Measurements from ENCODE around the gene OR2D3. TPM values are rescaled to one million over a fixed set of nuclear protein-coding genes. Genes with fewer than 3 reads are reported as not detected.
A peak's percentile ranks its signal among the peaks of the same experiment; 100 is the strongest.

OR2D3 gene
- total and polyA plus RNA-seq, 9 of the 15 experiments (the other 6 are each of a cell fraction or from before 2014, with no cell fraction given), result 0.42 TPM; not detected in 8

DNA sequence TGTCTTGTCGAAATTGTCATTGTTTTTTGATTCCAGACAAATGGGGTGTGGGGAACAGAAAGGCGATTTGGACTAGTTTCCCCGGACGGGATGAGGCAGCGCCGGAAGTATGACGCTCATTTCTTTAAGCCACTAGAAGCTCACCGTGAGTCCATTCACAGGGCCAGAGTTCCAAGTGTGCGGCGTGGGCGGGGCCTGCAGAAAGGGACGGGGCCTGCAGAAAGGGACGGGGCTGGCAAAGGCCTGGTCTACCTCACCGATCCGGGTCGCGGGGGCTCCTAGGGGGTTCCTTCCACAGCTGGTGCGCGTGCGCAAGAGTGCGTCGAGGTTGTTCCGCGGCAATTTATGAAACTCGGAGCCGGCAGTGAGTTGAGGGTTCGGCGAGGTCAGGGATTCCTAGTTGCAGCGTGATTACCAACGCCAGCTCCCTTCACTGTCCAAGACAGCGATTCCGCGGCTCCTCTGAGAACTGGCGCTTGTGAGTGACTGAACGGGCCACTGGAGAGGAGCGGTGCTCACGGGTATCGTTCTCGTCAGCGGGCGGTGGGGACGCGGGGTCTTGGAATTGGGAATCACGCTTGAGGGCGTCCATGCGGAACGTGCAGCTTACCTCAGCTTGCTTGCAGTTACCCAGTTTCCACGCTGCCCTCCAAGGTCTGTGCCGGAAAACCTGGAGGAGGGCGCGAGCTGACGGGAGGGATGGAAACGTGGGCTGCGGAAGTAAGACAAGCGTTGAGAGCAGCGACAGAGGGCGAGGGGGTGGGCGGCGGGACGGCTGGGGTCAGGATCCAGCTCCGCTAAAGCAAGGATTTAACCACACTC, 5.6 kb downstream of the OR2D3 start, which contains the start of gene ZNF215 (continued):
- TF ChIP-seq BRCA1 (IDR thresholded peaks at IDR 0.05) (no peak), BRCA1 (CRISPR knock-in tag; IDR thresholded peaks at IDR 0.05) (no peak), ZNF347 (CRISPR knock-in tag; IDR thresholded peaks at IDR 0.05; ENCODE audit: low read depth) (no peak), ZNF75A (CRISPR knock-in tag; IDR thresholded peaks at IDR 0.05) (no peak), CHD2 (IDR thresholded peaks at IDR 0.05; ENCODE audit: low read depth, low read length) (no peak), ZNF212 (CRISPR knock-in tag; IDR thresholded peaks at IDR 0.05) (no peak), SRSF1 (IDR thresholded peaks at IDR 0.05; ENCODE audit: low read depth, low read length) (no peak), GATAD2B (IDR thresholded peaks at IDR 0.05; ENCODE audit: borderline replicate concordance) (no peak), GABPA (tag; conservative IDR thresholded peaks at IDR 0.05; ENCODE audit: low read depth) (peak; percentile 93), HDAC1 (IDR thresholded peaks at IDR 0.05) (peak in 1 of 2 experiments; percentile 88; a peak in 1 of 4 replicates), ZNF586 (CRISPR knock-in tag; conservative IDR thresholded peaks at IDR 0.05) (no peak), ZNF830 (CRISPR knock-in tag; IDR thresholded peaks at IDR 0.05) (no peak), LARP7 (IDR thresholded peaks at IDR 0.05) (no peak), ZBTB7A (IDR thresholded peaks at IDR 0.05; ENCODE audit: borderline replicate concordance, control insufficient read depth, low read depth, low read length) (peak; percentile 96), TBL1XR1 (IDR thresholded peaks at IDR 0.05; ENCODE audit: low read length in 2 of 2) (no peak), HNRNPLL (IDR thresholded peaks at IDR 0.05; ENCODE audit: low read depth, low read length, poor library complexity, severe bottlenecking) (peak; percentile 56), FOXK1 (CRISPR knock-in tag; IDR thresholded peaks at IDR 0.05; ENCODE audit: borderline replicate concordance) (no peak), ATF7 (IDR thresholded peaks at IDR 0.05) (peak; percentile 58; the same call in 1 of the 2 replicates), SMARCB1 (IDR thresholded peaks at IDR 0.05; ENCODE audit: insufficient read length, low read depth) (no peak), SRSF3 (IDR thresholded peaks at IDR 0.05; ENCODE audit: insufficient read depth, low read length) (no peak), FOXP1 (CRISPR knock-in tag; IDR thresholded peaks at IDR 0.05) (no peak)
- TF ChIP-seq, protein P1, sequence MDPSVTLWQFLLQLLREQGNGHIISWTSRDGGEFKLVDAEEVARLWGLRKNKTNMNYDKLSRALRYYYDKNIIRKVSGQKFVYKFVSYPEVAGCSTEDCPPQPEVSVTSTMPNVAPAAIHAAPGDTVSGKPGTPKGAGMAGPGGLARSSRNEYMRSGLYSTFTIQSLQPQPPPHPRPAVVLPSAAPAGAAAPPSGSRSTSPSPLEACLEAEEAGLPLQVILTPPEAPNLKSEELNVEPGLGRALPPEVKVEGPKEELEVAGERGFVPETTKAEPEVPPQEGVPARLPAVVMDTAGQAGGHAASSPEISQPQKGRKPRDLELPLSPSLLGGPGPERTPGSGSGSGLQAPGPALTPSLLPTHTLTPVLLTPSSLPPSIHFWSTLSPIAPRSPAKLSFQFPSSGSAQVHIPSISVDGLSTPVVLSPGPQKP (CRISPR knock-in tag; IDR thresholded peaks at IDR 0.05), result no peak
- TF ChIP-seq, protein P2, sequence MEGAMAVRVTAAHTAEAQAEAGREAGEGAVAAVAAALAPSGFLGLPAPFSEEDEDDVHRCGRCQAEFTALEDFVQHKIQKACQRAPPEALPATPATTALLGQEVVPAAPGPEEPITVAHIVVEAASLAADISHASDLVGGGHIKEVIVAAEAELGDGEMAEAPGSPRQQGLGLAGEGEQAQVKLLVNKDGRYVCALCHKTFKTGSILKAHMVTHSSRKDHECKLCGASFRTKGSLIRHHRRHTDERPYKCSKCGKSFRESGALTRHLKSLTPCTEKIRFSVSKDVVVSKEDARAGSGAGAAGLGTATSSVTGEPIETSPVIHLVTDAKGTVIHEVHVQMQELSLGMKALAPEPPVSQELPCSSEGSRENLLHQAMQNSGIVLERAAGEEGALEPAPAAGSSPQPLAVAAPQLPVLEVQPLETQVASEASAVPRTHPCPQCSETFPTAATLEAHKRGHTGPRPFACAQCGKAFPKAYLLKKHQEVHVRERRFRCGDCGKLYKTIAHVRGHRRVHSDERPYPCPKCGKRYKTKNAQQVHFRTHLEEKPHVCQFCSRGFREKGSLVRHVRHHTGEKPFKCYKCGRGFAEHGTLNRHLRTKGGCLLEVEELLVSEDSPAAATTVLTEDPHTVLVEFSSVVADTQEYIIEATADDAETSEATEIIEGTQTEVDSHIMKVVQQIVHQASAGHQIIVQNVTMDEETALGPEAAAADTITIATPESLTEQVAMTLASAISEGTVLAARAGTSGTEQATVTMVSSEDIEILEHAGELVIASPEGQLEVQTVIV (CRISPR knock-in tag; IDR thresholded peaks at IDR 0.05; ENCODE audit: borderline replicate concordance), result no peak
- TF ChIP-seq, protein P3, sequence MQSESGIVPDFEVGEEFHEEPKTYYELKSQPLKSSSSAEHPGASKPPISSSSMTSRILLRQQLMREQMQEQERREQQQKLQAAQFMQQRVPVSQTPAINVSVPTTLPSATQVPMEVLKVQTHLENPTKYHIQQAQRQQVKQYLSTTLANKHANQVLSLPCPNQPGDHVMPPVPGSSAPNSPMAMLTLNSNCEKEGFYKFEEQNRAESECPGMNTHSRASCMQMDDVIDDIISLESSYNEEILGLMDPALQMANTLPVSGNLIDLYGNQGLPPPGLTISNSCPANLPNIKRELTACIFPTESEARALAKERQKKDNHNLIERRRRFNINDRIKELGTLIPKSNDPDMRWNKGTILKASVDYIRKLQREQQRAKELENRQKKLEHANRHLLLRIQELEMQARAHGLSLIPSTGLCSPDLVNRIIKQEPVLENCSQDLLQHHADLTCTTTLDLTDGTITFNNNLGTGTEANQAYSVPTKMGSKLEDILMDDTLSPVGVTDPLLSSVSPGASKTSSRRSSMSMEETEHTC (IDR thresholded peaks at IDR 0.05), result no peak
